Measurements from ENCODE around the gene CXCL16. TPM values are rescaled to one million over a fixed set of nuclear protein-coding genes. Genes with fewer than 3 reads are reported as not detected.

The CXCL16 gene
- total and polyA plus RNA-seq, 2 of the 13 experiments (the other 11 are each of a cell fraction or from before 2014, with no cell fraction given) = 9.4 to 101 TPM

DNA sequence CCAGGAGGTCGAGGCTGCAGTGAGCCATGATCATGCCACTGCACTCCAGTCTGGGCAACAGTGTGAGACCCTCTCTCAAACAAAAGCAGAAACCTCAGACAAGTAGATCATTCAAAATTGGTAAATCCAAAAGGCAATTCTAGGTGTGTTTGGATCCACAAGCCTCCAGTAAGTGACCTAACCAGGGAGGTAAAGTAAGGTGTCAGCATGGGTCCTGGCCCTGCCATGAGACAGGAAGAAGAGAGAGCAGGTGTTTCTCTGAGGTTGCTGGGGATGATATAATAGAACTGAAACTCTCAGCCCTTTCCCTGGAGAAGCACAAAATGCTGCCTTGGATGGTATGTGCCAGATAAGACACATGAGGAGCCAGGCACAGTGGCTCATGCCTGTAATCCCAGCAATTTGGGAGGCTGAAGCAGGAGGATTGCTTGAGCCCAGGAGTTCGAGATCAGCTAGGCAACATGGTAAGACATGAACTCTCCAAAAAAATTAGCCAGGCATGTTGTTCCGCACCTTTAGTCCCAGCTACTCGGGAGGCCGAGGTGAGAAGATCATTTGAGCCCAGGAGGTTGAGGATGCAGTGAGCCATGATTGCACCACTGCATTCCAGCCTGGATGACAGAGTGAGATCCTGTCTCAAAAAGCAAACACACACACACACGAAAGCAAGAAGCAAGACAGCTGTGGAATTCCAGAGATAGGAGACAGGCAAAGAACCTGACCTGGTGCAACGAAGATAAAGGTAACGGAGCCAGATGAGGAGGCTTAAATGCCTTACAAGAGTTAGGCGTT is 38.4 kb upstream of the CXCL16 start (continued):
- TF ChIP-seq ZBTB3 (CRISPR knock-in tag; IDR thresholded peaks at IDR 0.05; ENCODE audit: borderline replicate concordance, low read depth) (peak; percentile 80; the same call in 1 of the 2 replicates), ZFY (CRISPR knock-in tag; IDR thresholded peaks at IDR 0.05) (peak; percentile 49), MYC (CRISPR knock-in tag; IDR thresholded peaks at IDR 0.05; ENCODE audit: borderline replicate concordance) (peak; percentile 67; the same call in 1 of the 2 replicates), ZMYM4 (CRISPR knock-in tag; IDR thresholded peaks at IDR 0.05) (no peak; the same call in 1 of the 2 replicates), ETV5 (CRISPR knock-in tag; IDR thresholded peaks at IDR 0.05; ENCODE audit: borderline replicate concordance) (peak; percentile 74), TARDBP (CRISPR knock-in tag; IDR thresholded peaks at IDR 0.05) (peak; percentile 74)

DNA sequence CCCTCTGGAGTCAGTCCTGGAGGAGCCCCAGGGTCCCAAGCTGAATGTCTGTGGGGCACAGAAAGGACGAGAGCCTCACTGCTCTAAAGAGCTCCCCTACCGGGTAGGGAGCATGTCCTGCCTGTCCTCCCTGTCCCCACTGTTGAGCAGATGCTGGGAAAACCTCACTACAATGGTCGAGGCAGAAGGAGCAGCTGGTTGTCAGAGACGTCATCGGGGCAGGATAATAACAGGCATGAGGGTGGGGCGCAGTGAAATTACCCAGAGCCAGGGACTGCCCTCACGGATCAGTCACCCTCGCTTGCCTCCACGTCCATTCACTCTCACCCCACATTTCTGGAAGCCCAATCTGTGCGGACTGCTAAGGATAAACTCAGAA is 32.5 kb upstream of the CXCL16 start:
- Histone ChIP-seq H3K9me3 (ENCODE audit: low read length) (no peaks in the 10 kb centered on the region), H3K4me3 (replicated peaks in 1 of 3; ENCODE audit: insufficient read depth in 1 of 3, low read depth in 2 of 3, low read length in 3 of 3) (peak overlapping the region; percentile 65 to 83 (median 75)), H3K27me3 (ENCODE audit: control insufficient read depth in 1 of 2, insufficient read depth in 2 of 2, low read length in 2 of 2) (no peaks in the 10 kb centered on the region; a peak in 1 of 5 replicates), H3K27ac (ENCODE audit: extremely low read length, insufficient read depth, low read length) (peak overlapping the region; percentile 76), H3K9ac (ENCODE audit: insufficient read depth, low read depth, low read length) (peak overlapping the region; percentile 81), H3K4me2 (ENCODE audit: low read depth, low read length) (peak overlapping the region; percentile 88), H4K20me1 (ENCODE audit: insufficient read depth, low read length) (no peaks in the 10 kb centered on the region; the same call in 1 of the 2 replicates), H2AFZ (ENCODE audit: low read length) (no peak overlapping the region), H3K36me3 (replicated peaks in 1 of 2; ENCODE audit: control insufficient read depth in 1 of 2, insufficient read depth in 2 of 2, low read length in 2 of 2) (no peaks in the 10 kb centered on the region; a peak in 1 of 5 replicates), H3K4me1 (ENCODE audit: insufficient read depth, low read length) (peaks cover 83% of the 10 kb centered on the region), H3K79me2 (ENCODE audit: insufficient read depth, low read length) (peaks cover 27% of the 10 kb centered on the region)
- ChIA-PET POLR2A (interaction anchor here (1.0 to 13.3 kb wide), 18 partner anchors 8 to 168 kb away, joined by 3 to 317 read pairs (median 9); partner anchors contain the start of genes ARRB2, CXCL16, GLTPD2 and MED11), CTCF (ENCODE audit: low intra/inter-chr PET ratio, low total read pairs) (no interaction called here)
- BruUV-seq (replicated peaks) = TSS peak; percentile 88
- WGBS (ENCODE audit: low lambda C conversion rate) = 23% methylated on average over 7 of the region's 10 CpGs
- in situ Hi-C loops (cut with HindIII; ENCODE audit: extremely low pct_ligation_motif_present, low pct_unique_long_range_greater_than_20kb) = no loop called here
- no peak for DNase-seq (ENCODE audit: low spot score)
- intact Hi-C loops (cut with micrococcal nuclease; ENCODE audit: unreplicated experiment) = loop anchor here (5.0 kb wide), 1 partner anchor 40 kb away; the partner anchor contains the start of gene MED11
- peak; percentile 55 for ATAC-seq
- no peak for FAIRE-seq
- TF ChIP-seq, protein P1, sequence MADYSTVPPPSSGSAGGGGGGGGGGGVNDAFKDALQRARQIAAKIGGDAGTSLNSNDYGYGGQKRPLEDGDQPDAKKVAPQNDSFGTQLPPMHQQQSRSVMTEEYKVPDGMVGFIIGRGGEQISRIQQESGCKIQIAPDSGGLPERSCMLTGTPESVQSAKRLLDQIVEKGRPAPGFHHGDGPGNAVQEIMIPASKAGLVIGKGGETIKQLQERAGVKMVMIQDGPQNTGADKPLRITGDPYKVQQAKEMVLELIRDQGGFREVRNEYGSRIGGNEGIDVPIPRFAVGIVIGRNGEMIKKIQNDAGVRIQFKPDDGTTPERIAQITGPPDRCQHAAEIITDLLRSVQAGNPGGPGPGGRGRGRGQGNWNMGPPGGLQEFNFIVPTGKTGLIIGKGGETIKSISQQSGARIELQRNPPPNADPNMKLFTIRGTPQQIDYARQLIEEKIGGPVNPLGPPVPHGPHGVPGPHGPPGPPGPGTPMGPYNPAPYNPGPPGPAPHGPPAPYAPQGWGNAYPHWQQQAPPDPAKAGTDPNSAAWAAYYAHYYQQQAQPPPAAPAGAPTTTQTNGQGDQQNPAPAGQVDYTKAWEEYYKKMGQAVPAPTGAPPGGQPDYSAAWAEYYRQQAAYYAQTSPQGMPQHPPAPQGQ (CRISPR knock-in tag; IDR thresholded peaks at IDR 0.05; ENCODE audit: borderline replicate concordance) = no peak
- TF ChIP-seq ARHGAP35 (CRISPR knock-in tag; IDR thresholded peaks at IDR 0.05; ENCODE audit: borderline replicate concordance) (no peak), SMYD3 (CRISPR knock-in tag; IDR thresholded peaks at IDR 0.05) (0 out of 2 replicates have a peak, but pooled peaks have one; percentile 13), SP5 (CRISPR knock-in tag; IDR thresholded peaks at IDR 0.05; ENCODE audit: borderline replicate concordance, low read depth) (0 out of 2 replicates have a peak, but pooled peaks have one; percentile 11), POLR2G (IDR thresholded peaks at IDR 0.05; ENCODE audit: low read depth, low read length) (no peak), ZNF329 (CRISPR knock-in tag; IDR thresholded peaks at IDR 0.05; ENCODE audit: low read depth) (no peak), ZBTB38 (CRISPR knock-in tag; IDR thresholded peaks at IDR 0.05) (no peak), POLR2A (IDR thresholded peaks at IDR 0.05; ENCODE audit: insufficient read depth in 1 of 2, low read depth in 2 of 2, low read length in 2 of 2) (0 out of 4 replicates have a peak, but pooled peaks of 1 of the 2 experiments have one; percentile 26), ZNF12 (CRISPR knock-in tag; IDR thresholded peaks at IDR 0.05) (no peak), ZNF17 (CRISPR knock-in tag; IDR thresholded peaks at IDR 0.05) (no peak)
- TF ChIP-seq, protein P2, sequence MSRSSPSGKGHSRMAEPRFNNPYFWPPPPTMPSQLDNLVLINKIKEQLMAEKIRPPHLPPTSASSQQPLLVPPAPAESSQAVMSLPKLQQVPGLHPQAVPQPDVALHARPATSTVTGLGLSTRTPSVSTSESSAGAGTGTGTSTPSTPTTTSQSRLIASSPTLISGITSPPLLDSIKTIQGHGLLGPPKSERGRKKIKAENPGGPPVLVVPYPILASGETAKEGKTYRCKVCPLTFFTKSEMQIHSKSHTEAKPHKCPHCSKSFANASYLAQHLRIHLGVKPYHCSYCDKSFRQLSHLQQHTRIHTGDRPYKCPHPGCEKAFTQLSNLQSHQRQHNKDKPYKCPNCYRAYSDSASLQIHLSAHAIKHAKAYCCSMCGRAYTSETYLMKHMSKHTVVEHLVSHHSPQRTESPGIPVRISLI (CRISPR knock-in tag; IDR thresholded peaks at IDR 0.05; ENCODE audit: borderline replicate concordance) = no peak
- TF ChIP-seq, protein P3, sequence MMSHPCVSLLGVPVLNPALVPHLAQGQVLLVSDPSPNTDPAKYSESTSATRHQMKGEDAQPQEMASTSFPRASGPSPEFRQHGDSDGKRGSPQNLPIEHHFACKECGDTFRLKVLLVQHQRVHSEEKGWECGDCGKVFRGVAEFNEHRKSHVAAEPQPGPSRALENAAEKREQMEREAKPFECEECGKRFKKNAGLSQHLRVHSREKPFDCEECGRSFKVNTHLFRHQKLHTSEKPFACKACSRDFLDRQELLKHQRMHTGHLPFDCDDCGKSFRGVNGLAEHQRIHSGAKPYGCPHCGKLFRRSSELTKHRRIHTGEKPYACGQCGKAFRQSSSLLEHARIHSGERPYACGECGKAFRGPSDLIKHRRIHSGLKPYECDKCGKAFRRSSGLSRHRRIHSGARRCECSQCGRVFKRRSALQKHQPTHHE (CRISPR knock-in tag; IDR thresholded peaks at IDR 0.05; ENCODE audit: borderline replicate concordance) = 0 out of 2 replicates have a peak, but pooled peaks have one; percentile 1

All from HepG2 (cell line).